Measurements from ENCODE around the gene CD151.
A peak's percentile ranks its signal among the peaks of the same experiment; 100 is the strongest.

Gene CD151

DNA sequence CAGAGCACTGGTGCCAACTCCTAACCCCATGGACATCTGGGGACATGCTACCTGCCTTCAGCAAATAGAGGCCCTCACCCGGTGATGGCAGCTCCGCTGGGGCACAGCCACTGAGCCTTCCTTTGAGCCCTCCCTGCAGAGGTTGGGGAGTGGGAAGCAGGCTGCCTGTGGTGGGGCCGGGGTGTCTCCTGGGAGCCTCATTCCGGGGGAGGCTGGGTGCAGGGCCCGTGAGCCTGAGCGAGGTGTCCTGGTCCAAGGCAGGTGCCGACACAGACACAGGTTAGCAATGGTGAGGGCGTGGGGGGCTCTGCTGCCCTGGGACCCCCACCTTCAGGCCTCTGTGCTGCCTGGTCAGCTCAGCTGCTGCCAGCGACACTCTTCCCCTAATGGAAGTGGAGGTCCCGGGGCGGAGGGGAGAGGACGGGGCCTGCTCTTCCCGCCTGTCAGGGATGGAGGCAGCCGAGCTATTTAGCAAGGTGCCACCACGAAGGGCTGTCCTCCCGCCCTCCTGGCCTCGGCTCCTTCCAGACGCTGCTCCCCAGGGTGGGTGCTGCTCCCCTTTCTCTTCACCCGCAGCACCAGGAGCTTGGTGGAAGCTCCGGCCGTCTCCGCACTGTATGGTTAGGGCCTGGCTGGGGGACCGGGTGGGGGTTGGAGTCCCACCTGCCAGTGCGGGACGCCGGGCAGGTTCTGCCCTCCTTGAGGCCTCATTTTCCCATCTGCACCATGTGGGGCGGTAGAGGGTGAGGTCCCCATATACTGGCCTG, 21.1 kb downstream of the CD151 start:
- no peak for DNase-seq
- TF ChIP-seq GATA1 (IDR thresholded peaks at IDR 0.05; ENCODE audit: low read depth, low read length): no peak
- TF ChIP-seq POLR2A (IDR thresholded peaks at IDR 0.05; ENCODE audit: low read length): no peak

DNA sequence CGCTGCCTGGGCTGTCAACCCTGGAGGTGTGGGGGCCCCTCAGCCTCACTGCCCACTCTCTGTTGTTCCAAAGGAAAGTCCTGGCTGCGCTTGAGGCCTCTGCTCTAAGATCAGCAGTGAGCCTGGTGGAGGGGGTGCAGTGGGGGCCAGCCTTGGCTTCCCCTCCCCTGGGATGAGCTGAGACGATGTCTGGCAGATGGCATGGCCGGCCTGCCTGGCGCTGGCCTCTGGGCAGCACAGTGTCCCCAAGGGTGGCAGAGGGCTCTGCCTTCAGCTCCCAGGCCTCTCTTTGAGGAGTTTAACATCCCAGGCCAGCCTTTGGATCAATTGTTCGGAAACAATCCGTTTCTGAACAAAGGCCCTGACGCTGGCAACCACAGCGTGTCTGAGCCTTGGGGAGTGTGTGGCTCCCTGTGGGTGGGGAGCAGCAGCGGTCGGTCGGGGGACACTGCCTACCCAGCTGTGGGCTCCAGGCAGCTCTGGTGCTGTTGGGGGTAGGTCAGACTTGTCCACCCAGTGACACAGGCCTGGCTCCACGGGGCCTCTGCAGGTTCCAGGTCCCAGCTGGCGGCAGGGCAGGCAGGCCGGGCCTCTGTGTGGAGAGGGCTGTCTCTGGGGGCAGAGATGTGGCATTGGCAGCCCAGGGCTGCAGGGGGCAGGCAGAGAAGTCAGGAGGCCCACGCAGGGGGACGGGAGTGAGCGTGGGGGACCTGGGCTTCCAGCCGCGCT, 22.0 kb downstream of the CD151 start:
- TF ChIP-seq POLR2A (IDR thresholded peaks at IDR 0.05; ENCODE audit: low read length) (no peak), GATA1 (IDR thresholded peaks at IDR 0.05; ENCODE audit: low read depth, low read length) (no peak)
- no peak for DNase-seq

DNA sequence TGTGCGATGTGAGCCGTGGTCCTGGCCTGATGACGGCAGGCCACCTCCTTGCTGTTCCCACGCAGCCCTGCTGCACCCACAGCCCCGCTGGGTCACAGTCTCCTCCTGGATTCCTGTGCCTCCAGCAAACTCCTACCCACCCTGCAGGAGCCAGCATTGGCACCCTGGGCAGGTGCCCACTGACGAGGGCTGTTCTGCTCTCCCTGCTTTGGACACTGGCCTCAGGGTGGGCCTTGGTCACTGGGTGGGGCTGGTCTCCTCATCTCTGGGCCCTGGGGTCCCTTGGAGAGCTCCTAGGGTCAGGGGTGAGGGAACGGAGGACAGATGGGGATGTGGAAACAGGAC, 22.6 kb downstream of the CD151 start:
- no peak for TF ChIP-seq GATA1 (IDR thresholded peaks at IDR 0.05; ENCODE audit: low read depth, low read length)
- no peak for DNase-seq

DNA sequence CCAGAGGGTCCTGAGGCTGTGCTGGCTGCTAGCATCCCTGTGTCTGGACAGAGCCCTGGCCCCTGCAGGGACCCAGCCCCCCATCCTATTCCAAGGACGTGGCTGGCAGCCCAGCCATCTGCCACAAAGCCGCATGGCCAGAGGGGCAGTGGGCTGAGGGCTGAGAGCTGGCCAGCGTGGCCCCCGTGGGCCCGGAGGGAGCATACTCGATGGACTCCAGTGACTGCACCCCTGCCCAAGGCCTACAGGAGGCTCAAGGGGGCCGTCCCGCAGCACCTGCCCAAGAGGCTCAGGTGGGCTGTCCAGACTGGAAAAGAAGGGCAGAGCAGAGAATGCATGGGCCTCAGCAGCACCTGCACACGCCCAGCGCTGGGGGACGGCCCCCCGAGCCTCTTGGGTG, 23.0 kb downstream of the CD151 start:
- TF ChIP-seq POLR2A (IDR thresholded peaks at IDR 0.05; ENCODE audit: low read length) (no peak), GATA1 (IDR thresholded peaks at IDR 0.05; ENCODE audit: low read depth, low read length) (no peak)
- no peak for DNase-seq

DNA sequence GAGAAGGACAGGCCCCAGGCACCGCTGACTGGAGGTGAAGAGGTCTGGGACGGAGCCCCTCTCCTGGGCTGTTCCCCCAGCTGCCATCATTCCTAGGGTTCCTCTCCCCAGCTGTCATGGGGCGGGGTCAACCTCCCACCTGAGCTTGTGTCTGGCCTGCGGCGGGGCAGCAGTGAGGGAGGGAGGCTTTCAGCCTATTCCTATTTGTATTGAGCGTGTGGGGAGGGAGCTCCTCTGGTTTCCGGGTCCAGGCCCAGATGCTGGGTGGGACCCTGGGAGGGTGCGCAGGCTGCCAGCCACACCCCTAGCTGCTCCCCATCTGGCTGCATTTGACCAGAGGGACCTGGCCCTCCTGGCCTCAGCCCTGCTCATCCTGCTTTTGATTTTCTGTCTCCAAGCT, 23.6 kb downstream of the CD151 start:
- no peak for TF ChIP-seq GATA1 (IDR thresholded peaks at IDR 0.05; ENCODE audit: low read depth, low read length)
- no peak for DNase-seq

DNA sequence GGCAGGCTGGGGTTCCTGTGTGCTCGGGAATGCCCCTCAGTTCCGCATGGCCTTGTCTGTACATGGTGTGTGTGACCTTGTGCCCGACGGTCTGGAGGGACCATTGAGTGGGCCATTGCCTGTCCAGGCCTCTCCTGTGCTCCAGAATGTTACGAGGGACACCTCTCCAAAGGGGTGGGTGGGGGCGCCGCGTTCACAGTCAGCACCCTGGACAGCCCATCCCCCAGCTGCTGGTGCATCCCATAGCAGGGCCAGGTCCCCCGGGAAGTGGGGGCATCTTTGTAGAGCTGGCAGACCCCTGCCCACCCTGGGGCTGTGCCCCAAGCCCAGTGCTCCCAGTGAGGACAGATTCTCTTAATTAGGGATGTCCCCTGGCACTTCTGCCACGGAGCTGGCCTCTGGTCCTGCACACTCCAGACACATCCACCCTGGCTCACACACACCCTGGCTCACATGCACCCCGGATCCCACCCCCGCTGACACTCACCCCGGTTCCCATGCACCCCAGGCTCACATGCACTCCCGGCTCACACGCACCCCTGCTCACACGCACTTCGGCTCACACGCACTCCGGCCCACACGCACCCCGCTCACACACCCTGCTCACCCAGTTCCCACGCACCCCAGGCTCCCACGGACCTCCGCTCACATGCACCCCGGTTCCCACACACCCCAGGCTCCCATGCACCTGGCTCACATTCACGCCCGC, 25.5 kb downstream of the CD151 start:
- TF ChIP-seq POLR2A (IDR thresholded peaks at IDR 0.05; ENCODE audit: low read length) (no peak), GATA1 (IDR thresholded peaks at IDR 0.05; ENCODE audit: low read depth, low read length) (no peak)

DNA sequence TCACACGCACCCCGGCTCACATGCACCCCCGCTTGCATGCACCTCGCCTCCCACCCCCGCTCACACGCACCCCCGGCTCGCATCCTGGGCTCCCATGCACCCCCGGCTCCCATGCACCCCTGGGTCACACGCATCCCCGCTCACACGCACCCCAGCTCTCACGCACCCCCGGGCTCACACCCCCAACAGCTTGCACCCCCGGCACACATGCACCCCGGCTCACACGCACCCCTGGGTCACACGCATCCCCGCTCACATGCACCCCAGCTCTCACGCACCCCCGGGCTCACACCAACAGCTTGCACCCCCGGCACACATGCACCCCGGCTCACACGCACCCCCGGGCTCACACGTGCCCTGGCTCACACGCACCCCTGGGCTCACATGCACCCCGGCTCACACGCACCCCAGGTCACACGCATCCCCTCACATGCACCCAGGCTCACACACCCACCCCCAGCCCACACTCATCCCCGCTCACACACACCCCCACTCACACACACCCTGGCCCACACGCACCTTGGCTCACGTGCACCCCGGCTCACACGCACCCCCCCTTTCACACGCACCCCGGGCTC, 26.1 kb downstream of the CD151 start:
- TF ChIP-seq POLR2A (IDR thresholded peaks at IDR 0.05; ENCODE audit: low read length) (no peak), GATA1 (IDR thresholded peaks at IDR 0.05; ENCODE audit: low read depth, low read length) (no peak)
- DNase-seq: no peak

More for the DNA sequence above, 25.5 kb downstream of the CD151 start:
- no peak for DNase-seq

DNA sequence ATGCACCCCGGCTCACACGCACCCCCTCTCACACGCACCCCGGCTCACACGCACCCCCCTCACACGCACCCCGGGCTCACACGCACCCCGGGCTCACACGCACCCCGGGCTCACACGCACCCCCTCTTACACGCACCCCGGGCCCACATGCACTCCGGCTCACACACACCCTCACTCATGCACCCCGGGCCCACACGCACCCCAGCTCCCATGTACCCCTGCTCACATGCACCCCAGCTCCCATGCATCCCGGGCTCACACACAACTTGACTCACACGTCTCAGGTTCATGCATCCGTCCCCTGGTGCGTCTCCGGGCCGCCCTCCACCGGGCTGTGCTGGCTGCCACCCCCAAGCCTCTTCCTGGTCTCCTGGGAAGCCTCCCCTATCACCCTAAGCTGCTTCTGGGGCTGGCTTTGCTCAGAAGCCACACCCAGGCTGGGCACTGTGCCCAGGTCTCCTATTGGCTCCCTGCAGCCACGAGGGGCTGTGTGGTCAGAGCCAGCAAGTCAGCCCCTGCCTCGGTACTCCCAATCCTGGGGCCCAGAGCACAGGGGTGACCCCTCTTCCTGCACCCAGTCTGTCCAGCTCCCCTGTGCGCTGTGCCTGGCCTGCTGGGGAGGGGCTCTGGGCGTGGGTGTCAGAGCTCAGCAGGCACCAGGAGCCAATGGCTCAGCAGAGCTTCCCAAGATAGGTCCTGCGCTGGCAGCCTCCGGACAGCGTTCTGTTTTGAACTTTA, 26.8 kb downstream of the CD151 start:
- DNase-seq: peak; percentile 89 to 90
- TF ChIP-seq POLR2A (IDR thresholded peaks at IDR 0.05; ENCODE audit: low read length): peak; percentile 58
- TF ChIP-seq GATA1 (IDR thresholded peaks at IDR 0.05; ENCODE audit: low read depth, low read length): no peak

DNA sequence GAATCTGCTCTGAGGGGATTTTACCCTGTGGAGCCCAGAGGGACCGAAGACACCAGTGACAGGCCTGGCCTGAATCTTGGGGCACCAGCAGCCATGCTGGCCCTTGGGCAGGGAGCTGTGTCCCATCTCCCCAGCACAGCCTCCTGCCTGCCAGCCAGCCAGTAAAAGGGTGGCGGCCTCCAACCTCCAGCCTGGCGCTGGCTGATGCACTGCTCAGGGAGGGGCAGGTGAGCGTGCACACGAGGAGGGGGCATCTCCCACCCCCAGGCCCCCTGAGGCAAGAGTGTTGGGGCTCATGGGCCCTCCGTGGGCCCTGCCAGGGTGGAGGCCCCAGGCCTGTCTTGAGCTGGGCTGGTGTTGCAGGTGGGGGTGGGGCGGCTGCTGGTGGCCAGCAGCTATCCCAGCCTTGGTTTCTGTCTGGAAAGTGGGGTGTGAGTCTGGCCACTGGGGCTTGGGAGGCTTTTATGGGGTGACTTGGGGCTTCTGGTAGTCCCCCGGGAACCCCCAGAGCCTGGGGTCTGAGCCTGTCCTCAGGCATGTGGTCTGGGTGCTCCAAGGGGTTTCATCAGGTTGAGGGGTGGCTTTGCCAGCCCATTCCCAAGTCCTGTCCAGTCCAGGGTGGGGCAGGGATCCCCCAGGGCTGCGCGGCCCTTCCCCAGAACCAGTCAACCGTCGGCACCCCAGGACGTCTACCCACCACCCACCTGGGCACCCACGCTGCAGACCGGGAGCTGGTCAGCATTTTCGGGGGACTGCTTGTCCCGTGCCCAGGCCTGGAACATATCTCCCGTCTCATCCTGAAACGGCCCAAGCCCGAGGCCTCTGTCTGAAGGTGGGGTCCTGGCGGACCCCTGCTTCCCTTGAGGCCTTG, 27.7 kb downstream of the CD151 start:
- TF ChIP-seq GATA1 (IDR thresholded peaks at IDR 0.05; ENCODE audit: low read depth, low read length) (no peak), POLR2A (IDR thresholded peaks at IDR 0.05; ENCODE audit: low read length) (peak; percentile 46)
- DNase-seq: peak; percentile 38 to 43

DNA sequence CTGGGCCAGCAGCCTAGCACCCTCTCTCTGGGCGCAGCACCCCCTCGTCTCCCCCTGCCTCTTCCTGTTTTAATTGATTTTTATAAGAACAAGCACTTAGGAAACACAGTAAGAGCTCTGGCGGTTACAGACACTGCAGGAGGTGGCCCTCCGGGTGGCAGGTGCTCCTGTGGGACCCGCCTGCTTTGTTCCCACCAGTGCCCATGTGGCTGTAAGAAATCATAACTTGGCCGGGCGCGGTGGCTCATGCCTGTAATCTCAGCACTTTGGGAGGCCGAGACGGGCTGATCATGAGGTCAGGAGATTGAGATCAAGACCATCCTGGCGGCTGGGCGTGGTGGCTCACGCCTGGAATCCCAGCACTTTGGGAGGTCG, 28.3 kb downstream of the CD151 start:
- TF ChIP-seq POLR2A (IDR thresholded peaks at IDR 0.05; ENCODE audit: low read length) (no peak), GATA1 (IDR thresholded peaks at IDR 0.05; ENCODE audit: low read depth, low read length) (no peak)
- DNase-seq: no peak

DNA sequence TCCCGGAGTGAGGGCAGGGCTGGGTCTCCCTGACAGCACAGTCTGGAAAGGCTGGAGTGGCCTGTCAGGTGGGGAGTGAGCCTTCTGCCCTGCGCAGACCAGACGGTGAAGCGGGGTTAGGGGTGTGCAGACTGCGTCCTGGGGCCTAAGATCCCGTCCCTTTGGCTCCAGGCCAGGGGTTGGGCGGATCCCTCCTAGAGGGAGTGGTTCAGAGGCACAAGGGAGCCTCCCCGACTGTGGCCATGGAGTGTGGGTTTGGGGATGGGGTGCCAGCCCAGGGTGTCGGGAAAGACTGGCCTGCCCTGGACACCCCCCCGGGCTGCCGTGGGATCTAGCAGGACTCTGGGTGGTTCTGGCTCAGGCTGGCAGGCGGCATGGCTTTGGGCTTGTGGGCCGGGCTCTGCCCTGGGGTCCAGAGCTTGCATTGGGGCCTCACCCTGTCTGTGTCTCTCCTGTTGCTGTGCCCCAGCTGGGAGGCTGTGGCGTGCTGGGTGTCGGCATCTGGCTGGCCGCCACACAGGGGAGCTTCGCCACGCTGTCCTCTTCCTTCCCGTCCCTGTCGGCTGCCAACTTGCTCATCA, 29.4 kb downstream of the CD151 start:
- DNase-seq: peak; percentile 87 to 90
- TF ChIP-seq POLR2A (IDR thresholded peaks at IDR 0.05; ENCODE audit: low read length) (peak; percentile 56), GATA1 (IDR thresholded peaks at IDR 0.05; ENCODE audit: low read depth, low read length) (no peak)

DNA sequence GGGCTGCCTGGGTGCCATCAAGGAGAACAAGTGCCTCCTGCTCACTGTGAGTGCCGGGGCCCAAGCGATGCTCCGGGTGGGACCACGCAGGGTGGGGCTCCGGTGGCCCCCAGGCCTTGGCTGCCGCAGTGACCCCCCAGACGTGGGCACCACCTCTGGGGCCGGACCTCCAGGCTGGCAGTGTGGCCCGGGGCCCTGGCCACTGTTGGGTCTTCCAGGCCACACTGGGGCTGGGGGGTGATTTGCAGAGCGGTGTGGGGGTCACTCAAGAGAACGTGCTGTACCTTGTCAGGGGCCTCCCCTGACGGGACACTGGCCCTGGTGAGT, 29.9 kb downstream of the CD151 start:
- DNase-seq: no peak
- no peak for TF ChIP-seq GATA1 (IDR thresholded peaks at IDR 0.05; ENCODE audit: low read depth, low read length)
- no peak for TF ChIP-seq POLR2A (IDR thresholded peaks at IDR 0.05; ENCODE audit: low read length)

All from erythroblast (primary cell).